CD4-positive, alpha-beta T cell treated with Interleukin-15 for 1 hour (primary cell): Measurements from ENCODE around the gene SPATA32.
A peak's percentile ranks its signal among the peaks of the same experiment; 100 is the strongest.
"Not testable (repeated sequence)": the region's sequence is repeated elsewhere in the genome, so short reads cannot be mapped to it uniquely, and the experiment has no call there.

Experiments used
- DNase-seq: peaks from one replicate; pipeline ENCODE4 v3.0.0-alpha.2; 2020

The SPATA32 gene

GRCh38 chr17:45261577-45262515 lies at the start of gene SPATA32:
Gene SPATA32, minus strand, starts transcription at chr17:45262094. Its CDS starts 78 bp downstream, at chr17:45262016.
- DNase-seq = peak; percentile 60

GRCh38 chr17:45311401-45311759 lies 49.5 kb upstream of the SPATA32 start:
- DNase-seq = no peak

GRCh38 chr17:45310380-45311324 lies 48.8 kb upstream of the SPATA32 start:
- DNase-seq = no peak

- no peak for DNase-seq
Measured at GRCh38 chr17:45309400-45309799, 47.5 kb upstream of the SPATA32 start.

GRCh38 chr17:45308840-45309239 lies 46.9 kb upstream of the SPATA32 start:
- no peak for DNase-seq

GRCh38 chr17:45308016-45308365 lies 46.1 kb upstream of the SPATA32 start:
- DNase-seq = no peak

- DNase-seq = peak; percentile 30
Measured at GRCh38 chr17:45307290-45308015, 45.6 kb upstream of the SPATA32 start.

GRCh38 chr17:45306623-45307022 lies 44.7 kb upstream of the SPATA32 start:
- no peak for DNase-seq

- DNase-seq = no peak
Measured at GRCh38 chr17:45306094-45306493, 44.2 kb upstream of the SPATA32 start.

GRCh38 chr17:45305530-45306087 lies 43.7 kb upstream of the SPATA32 start:
- no peak for DNase-seq

GRCh38 chr17:45302649-45303173 lies 40.8 kb upstream of the SPATA32 start:
- peak; percentile 31 for DNase-seq

- not testable (repeated sequence) for DNase-seq
Measured at GRCh38 chr17:45302220-45302619, 40.3 kb upstream of the SPATA32 start.

- no peak for DNase-seq
Measured at GRCh38 chr17:45301674-45302073, 39.8 kb upstream of the SPATA32 start.

- DNase-seq = no peak
Measured at GRCh38 chr17:45300060-45300751, 38.3 kb upstream of the SPATA32 start.

- no peak for DNase-seq
Measured at GRCh38 chr17:45299361-45299760, 37.5 kb upstream of the SPATA32 start.

GRCh38 chr17:45298546-45299285 lies 36.8 kb upstream of the SPATA32 start:
- no peak for DNase-seq

GRCh38 chr17:45296833-45297124 lies 34.9 kb upstream of the SPATA32 start:
- no peak for DNase-seq

- peak; percentile 67 for DNase-seq
Measured at GRCh38 chr17:45296003-45296832, 34.3 kb upstream of the SPATA32 start.

- DNase-seq = no peak
Measured at GRCh38 chr17:45294506-45294905, 32.6 kb upstream of the SPATA32 start.
